HCT116 (cell line): ENCODE data around the gene NDST3. TPM values are rescaled to one million over a fixed set of nuclear protein-coding genes. Genes with fewer than 3 reads are reported as not detected.

Source experiments
- ATAC-seq: fragments of 200-7000 bp; cut with Tn5 transposase; 2 replicates; pipeline ENCODE4 v1.9.1; 2020; ENCODE audit warnings: mild to moderate bottlenecking, moderate library complexity
- BruUV-seq: library from RNA; stranded (reverse); fragments of 400-500 nt; replicated peaks from 2 replicates; lab custom pipeline; 2021; lab: Mats Ljungman, UMichigan
- CTCF ChIA-PET: fragments of 300-600 bp; sonication (Branson Sonifier 250); formaldehyde crosslinking; loops from one replicate; lab custom pipeline; 2021; ENCODE audit warnings: antibody characterized with exemption; lab: Charles Lee
- POLR2A ChIA-PET: fragments of 300-600, 350-600 bp; sonication (Branson Sonifier 250); formaldehyde crosslinking; loops from one replicate; lab custom pipeline; 2021; ENCODE audit warnings: antibody characterized with exemption; lab: Charles Lee
- RAD21 ChIA-PET, 2 experiments: fragments of 300-600 bp; sonication (Branson Sonifier 250); formaldehyde crosslinking; loops; one replicate each; lab custom pipeline; 2023; ENCODE audit warnings: low total read pairs in 2 of 2; ENCODE audit not compliant: uncharacterized antibody in 2 of 2, unreplicated experiment in 2 of 2, low non-redundant PET in 1 of 2; lab: Charles Lee
- DNase-seq: peaks from one replicate; pipeline ENCODE4 v3.0.0-alpha.2; 2010; ENCODE audit warnings: low read depth, low spot score
- H2AFZ ChIP-seq: fragments of 200-600 bp; shearing (Covaris generic), sonication (generic); 2 replicates; pipeline ENCODE4 v1.6.1; 2017; ENCODE audit warnings: low read depth, mixed run types, mixed read lengths, antibody characterized with exemption, low read length; ENCODE audit not compliant: poor library complexity, severe bottlenecking
- H3K27ac ChIP-seq: 2 replicates; pipeline ENCODE4 v1.5.1; 2012; ENCODE audit warnings: low read depth, low read length
- H3K27me3 ChIP-seq: fragments of 200-600 bp; sonication (generic); 2 replicates; pipeline ENCODE4 v1.6.1; 2016; ENCODE audit warnings: mixed run types, low read length, mixed read lengths; ENCODE audit not compliant: insufficient read depth
- H3K36me3 ChIP-seq, 2 experiments: fragments of 200-500 bp in 1 of 2; fragments of 200-600 bp in 1 of 2; sonication (Bioruptor generic) in 1 of 2; sonication (generic) in 1 of 2; 2 replicates each; pipeline versions ENCODE4 v1.5.1 to v1.6.1; 2014 to 2016; ENCODE audit warnings: low read length in 2 of 2, inconsistent platforms in 1 of 2, mixed read lengths in 1 of 2, mixed run types in 1 of 2; ENCODE audit not compliant: insufficient read depth in 2 of 2, control insufficient read depth in 1 of 2
- H3K4me1 ChIP-seq, 2 experiments: fragments of 200-600 bp in 1 of 2; sonication (generic) in 1 of 2; 2 replicates each; pipeline versions ENCODE4 v1.5.1 to v1.6.1; 2012 to 2017; ENCODE audit warnings: low read length in 2 of 2, inconsistent platforms in 1 of 2, mild to moderate bottlenecking in 1 of 2, mixed read lengths in 1 of 2, mixed run types in 1 of 2, moderate library complexity in 1 of 2; ENCODE audit not compliant: insufficient read depth in 2 of 2, control insufficient read depth in 1 of 2
- H3K4me2 ChIP-seq: fragments of 200-600 bp; sonication (generic); 2 replicates; pipeline ENCODE4 v1.6.1; 2017; ENCODE audit warnings: mixed run types, low read length, mixed read lengths
- H3K4me3 ChIP-seq, 2 experiments: fragments of 200-600 bp in 1 of 2; sonication (generic) in 1 of 2; replicated peaks in 1 of 2; 2 replicates each; pipeline ENCODE4 v1.5.1; 2011 to 2016; ENCODE audit warnings: low read length in 2 of 2, control low read depth in 1 of 2, low read depth in 1 of 2, mild to moderate bottlenecking in 1 of 2, mixed read lengths in 1 of 2, mixed run types in 1 of 2
- H3K79me2 ChIP-seq: fragments of 200-600 bp; sonication (generic); 2 replicates; pipeline ENCODE4 v1.6.1; 2017; ENCODE audit warnings: mild to moderate bottlenecking, mixed run types, low read length, moderate library complexity, mixed read lengths; ENCODE audit not compliant: insufficient read depth
- H3K9ac ChIP-seq: fragments of 200-600 bp; sonication (generic); 2 replicates; pipeline ENCODE4 v1.6.1; 2016; ENCODE audit warnings: low read length, mixed read lengths
- H3K9me2 ChIP-seq: fragments of 200-600 bp; sonication (generic), shearing (Covaris generic); 2 replicates; pipeline ENCODE4 v1.6.1; 2017; ENCODE audit warnings: mixed run types, mild to moderate bottlenecking, moderate library complexity; ENCODE audit not compliant: insufficient read depth
- H3K9me3 ChIP-seq, 2 experiments: fragments of 200-500 bp in 1 of 2; fragments of 200-600 bp in 1 of 2; sonication (Bioruptor generic) in 1 of 2; sonication (generic) in 1 of 2; 2 replicates each; pipeline ENCODE4 v1.6.1; 2014 to 2017; ENCODE audit warnings: low read length in 2 of 2, mixed read lengths in 2 of 2, inconsistent platforms in 1 of 2, low read depth in 1 of 2, mild to moderate bottlenecking in 1 of 2, mixed run types in 1 of 2, moderate library complexity in 1 of 2; ENCODE audit not compliant: control insufficient read depth in 1 of 2, insufficient read depth in 1 of 2
- H4K20me1 ChIP-seq: fragments of 200-600 bp; sonication (generic), shearing (Covaris generic); 2 replicates; pipeline ENCODE4 v1.6.1; 2017; ENCODE audit warnings: mixed run types, mild to moderate bottlenecking, moderate library complexity; ENCODE audit not compliant: insufficient read depth
- CTCF ChIP-seq, 3 experiments: fragments of 200-600 bp in 1 of 3; sonication (generic) in 1 of 3; IDR thresholded peaks in 2 of 3; conservative IDR thresholded peaks in 1 of 3; 2 replicates each; pipeline ENCODE4 v1.5.1; 2012 to 2017; ENCODE audit warnings: low read depth in 2 of 3, low read length in 2 of 3, antibody characterized with exemption in 1 of 3, borderline replicate concordance in 1 of 3, control low read depth in 1 of 3, mild to moderate bottlenecking in 1 of 3, mixed read lengths in 1 of 3, mixed run types in 1 of 3, moderate library complexity in 1 of 3; ENCODE audit not compliant: insufficient read depth in 1 of 3
- ELF1 ChIP-seq: IDR thresholded peaks from 2 replicates; pipeline ENCODE4 v1.6.1; 2012; ENCODE audit warnings: low read depth, borderline replicate concordance
- EZH2phosphoT487 ChIP-seq: fragments of 200-600 bp; IDR thresholded peaks from 2 replicates; pipeline ENCODE4 v1.6.1; 2018; ENCODE audit warnings: antibody characterized with exemption, borderline replicate concordance
- MAX ChIP-seq: IDR thresholded peaks from 2 replicates; pipeline ENCODE4 v1.6.1; 2012
- SIN3A ChIP-seq: IDR thresholded peaks from 2 replicates; pipeline ENCODE4 v1.6.1; 2012; ENCODE audit warnings: low read depth
- SRF ChIP-seq: IDR thresholded peaks from 2 replicates; pipeline ENCODE4 v1.6.1; 2012; ENCODE audit warnings: low read depth
- ZBTB33 ChIP-seq: IDR thresholded peaks from 2 replicates; pipeline ENCODE4 v1.6.1; 2011; ENCODE audit warnings: mild to moderate bottlenecking, low read length, moderate library complexity; ENCODE audit not compliant: insufficient replicate concordance; ENCODE audit errors: extremely low read depth
- ZFX ChIP-seq: fragments of 450-650 bp; IDR thresholded peaks from 2 replicates; pipeline ENCODE4 v1.6.1; 2017
- ZNF274 ChIP-seq: fragments of 200-500 bp; sonication (Bioruptor generic); IDR thresholded peaks from 2 replicates; pipeline ENCODE4 v1.6.1; 2014; ENCODE audit warnings: mild to moderate bottlenecking, low read depth, low read length, inconsistent platforms
- intact Hi-C: fragments of 100-400 bp; cut with micrococcal nuclease; formaldehyde crosslinking; loops from 2 replicates; pipeline ENCODE4 v1.10.0; 2022
- total RNA-seq: library from RNA; stranded (reverse); gene quantifications from one replicate; pipeline ENCODE4 v1.2.1, GENCODE V29; 2021; ENCODE audit not compliant: unreplicated experiment

The NDST3 gene
- total RNA-seq, 1 experiment from 2014 or later: not detected

GRCh38 chr4:118279328-118279727 is 245.0 kb downstream of the NDST3 start:
- ChIA-PET RAD21 (no interaction called here), POLR2A (no interaction called here), CTCF (no interaction called here)
- intact Hi-C loops: no loop called here
- DNase-seq (no peak), ATAC-seq (no peak)
- no TSS peak for BruUV-seq
- Histone ChIP-seq H3K4me2 (peak overlapping the region; percentile 95), H3K9ac (peak overlapping the region; percentile 95), H3K27ac (peak overlapping the region; percentile 84), H4K20me1 (peaks cover 4% of the 10 kb centered on the region; the same call in 1 of the 2 replicates), H3K9me3 (no peaks in the 10 kb centered on the region), H3K79me2 (peaks cover 18% of the 10 kb centered on the region), H3K36me3 (peaks cover 5 to 21% of the 10 kb centered on the region in 2 experiments; a peak in 3 of 4 replicates), H3K4me3 (peak overlapping the region; percentile 70 to 98), H3K9me2 (no peaks in the 10 kb centered on the region), H3K27me3 (no peaks in the 10 kb centered on the region), H2AFZ (no peak overlapping the region), H3K4me1 (peaks cover 6 to 21% of the 10 kb centered on the region in 2 experiments; a peak in 3 of 4 replicates)
- TF ChIP-seq ZNF274 (no peak), SIN3A (no peak), ZFX (no peak), MAX (no peak), ELF1 (no peak), ZBTB33 (no peak), CTCF (IDR thresholded peaks at IDR 0.05 in 2 of 3, conservative IDR thresholded peaks at IDR 0.05 in 1 of 3; ENCODE audit: borderline replicate concordance in 1 of 3, insufficient read depth in 1 of 3, low read depth in 2 of 3, low read length in 2 of 3) (no peak), SRF (no peak), EZH2phosphoT487 (no peak)
